KBM-7 (cell line): Measurements from ENCODE around the gene TRIP13.

Experiments used
- DNase-seq: peaks from one replicate; pipeline ENCODE4 v3.0.0-alpha.2; 2015
- in situ Hi-C: fragments of 300-500 bp; cut with MboI; formaldehyde crosslinking; loops from 2 replicates; pipeline ENCODE4 v1.14.3; 2020; ENCODE audit warnings: low sequenced_read_pairs, low pct_unique_long_range_greater_than_20kb, mixed read lengths

The TRIP13 gene

DNA sequence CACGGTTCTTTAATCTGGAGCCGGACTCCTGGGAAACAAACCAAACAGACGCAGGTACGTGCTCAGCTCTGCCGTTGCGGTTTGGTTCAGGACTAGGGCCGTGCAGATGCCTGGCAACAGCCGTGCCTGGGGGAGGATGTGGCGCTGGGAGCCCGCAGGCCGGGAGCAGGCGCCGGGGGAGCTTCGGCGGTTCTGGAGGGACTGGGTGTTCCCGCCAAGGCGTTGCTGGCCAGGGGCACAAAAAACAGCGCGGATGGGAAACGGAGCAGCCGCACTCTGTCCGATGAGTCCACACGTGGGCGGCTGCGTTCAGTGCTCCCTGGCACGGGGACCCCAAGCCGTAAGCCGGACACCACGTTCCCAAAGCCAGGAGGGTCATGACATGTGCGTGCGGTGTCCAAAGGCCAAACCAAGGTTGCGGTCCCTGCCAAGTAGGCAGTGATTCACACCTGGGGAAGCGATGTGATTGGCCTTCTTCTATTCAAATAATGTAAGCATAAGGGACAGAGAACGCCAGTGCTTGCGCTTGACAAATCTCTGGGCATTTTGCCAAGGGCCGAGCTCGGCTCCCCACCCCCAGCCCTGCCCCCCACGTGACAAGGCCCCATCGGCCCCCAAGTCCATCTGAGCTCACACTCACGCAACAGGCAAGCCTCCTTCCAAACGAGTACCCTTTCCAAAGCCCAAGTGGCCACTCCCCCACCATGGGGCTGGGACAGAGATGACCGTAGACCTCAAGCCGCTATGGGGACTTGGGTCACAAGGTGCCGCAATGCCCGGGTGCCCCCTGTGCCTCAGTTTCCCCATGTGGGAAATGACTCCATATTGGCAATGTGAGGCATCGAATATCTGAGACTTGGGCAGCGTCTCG, 66.3 kb downstream of the TRIP13 start:
- no peak for DNase-seq
- in situ Hi-C loops, result no loop called here

- DNase-seq, result no peak
- in situ Hi-C loops, result no loop called here
Observed at GRCh38 chr5:959581-960531, 67.2 kb downstream of the TRIP13 start.

DNA sequence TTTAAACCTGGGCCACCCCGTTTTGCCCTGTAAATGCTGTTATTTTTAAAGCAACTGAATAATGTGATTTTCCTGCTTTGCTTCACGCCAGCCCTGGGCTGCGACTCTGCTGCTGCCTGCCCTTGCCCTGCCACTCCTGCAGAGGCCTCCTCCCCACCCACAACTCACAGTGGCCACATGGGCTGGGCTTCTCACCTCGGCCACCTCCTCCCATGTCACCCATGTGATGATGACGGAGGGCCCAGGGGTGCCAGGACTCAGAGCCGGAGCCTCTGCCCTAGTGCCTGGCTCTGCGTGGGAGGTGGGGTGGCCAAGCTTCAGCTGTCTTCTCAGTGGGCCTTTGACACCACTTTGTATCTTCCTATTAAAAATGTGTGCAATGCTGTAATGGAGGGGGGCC, 67.9 kb downstream of the TRIP13 start:
- no peak for DNase-seq
- in situ Hi-C loops, result no loop called here

DNA sequence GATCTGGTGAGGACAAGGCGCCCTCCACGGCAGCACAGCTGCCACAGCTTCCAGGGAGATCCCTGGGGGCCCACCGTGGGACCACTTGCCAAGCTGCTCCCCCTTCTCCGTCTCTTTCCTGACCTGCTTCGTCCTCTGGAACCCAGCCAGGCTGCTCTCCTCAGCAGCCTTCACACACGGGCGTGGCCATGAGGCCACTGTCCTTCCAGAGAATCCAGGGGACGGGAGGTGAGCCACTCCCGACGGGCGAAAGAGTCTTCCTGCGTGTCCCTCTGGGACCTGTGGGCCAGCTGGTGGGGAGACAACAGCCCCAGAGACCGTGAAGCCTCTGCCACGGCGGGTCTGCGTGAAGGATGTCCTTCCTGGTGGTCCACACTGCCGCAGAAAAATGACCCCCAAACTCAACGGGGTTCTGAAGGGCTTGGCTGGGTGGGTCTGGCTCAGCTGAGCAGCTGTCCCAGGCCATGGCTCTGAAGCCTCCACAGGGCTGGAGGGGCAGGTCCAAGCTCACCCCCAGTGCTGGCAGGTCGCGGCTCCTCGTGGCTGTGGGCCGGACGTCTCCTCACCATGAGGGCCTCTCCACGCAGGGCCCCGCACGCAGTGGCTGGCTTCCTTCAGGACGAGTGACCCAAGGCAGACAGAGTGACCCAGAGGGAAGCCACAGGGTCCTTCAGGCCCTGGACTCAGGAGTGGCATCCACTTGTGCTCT, 68.5 kb downstream of the TRIP13 start:
- in situ Hi-C loops, result no loop called here
- DNase-seq, result no peak

DNA sequence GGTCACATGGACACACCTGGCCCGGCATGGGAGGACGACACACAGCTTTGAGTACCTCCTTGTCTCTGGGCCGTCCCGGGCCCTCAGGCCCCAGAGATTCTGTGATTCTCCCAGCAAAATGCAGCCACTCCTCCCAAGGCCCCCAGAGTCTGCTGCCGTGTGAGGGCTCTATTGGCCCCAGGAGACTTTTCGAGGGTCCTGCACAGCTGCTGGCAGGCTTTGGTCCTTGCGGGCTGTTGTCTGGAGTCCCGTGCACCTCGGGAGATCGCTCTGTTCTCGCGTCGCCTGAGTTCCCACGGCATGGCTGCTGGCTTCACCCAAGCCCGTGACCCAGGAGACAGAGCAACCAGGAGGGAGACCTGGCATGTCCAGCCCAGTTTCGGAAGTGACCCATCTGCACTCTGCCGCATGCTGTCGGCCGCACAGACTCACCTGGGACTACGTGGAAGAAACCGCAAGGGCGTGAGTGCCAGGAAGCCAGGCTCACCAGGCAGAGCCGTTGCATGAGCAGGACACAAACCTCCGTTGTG, 69.1 kb downstream of the TRIP13 start:
- in situ Hi-C loops, result no loop called here
- DNase-seq, result no peak

DNA sequence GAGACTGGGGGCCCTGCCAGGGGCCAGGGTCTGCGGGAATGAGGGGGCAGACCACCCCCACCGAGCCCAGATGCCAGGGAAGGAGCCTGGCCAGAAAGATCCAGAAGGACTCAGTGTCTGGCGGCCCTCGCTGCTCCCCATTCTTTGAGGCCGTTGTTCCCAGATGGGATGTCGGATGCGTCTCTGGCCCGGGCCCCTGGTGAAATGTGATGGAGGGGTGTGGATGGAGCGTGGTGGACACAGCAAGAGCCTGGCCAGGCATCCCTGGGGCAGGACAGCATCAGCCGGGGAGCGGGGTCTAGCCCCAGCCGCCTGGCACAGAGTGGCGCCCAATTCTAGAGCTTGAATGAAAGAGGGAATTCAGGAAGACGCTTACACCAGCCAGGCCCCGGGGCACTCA, 69.7 kb downstream of the TRIP13 start:
- in situ Hi-C loops, result no loop called here
- no peak for DNase-seq

- no peak for DNase-seq
Observed at GRCh38 chr5:962801-963200, 70.1 kb downstream of the TRIP13 start.

GRCh38 chr5:963310-963672, 70.6 kb downstream of the TRIP13 start:
- in situ Hi-C loops, result no loop called here
- no peak for DNase-seq

More at GRCh38 chr5:962801-963200, 70.1 kb downstream of the TRIP13 start:
- in situ Hi-C loops, result no loop called here

- in situ Hi-C loops, result no loop called here
- peak; percentile 45 for DNase-seq
Observed at GRCh38 chr5:963673-964531, 71.2 kb downstream of the TRIP13 start.

DNA sequence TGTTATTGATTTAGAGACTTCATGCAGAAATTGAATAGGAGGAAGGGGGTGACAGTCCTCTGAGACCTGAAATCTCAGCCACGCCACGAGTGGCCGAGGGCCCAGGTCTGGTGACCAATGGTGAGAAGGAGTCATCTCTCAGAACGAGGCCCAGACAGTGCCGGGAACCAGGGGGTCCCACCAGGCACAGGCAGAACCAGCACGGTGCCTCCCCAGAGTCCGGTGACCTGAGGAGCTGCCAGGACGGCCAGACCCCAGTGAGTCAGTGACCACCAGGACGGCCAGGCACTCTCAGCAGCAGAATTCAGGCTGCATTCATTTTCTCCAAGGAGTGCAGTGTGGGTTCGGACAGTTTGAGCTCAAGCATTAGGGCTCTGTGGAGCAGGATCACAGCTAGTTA, 72.1 kb downstream of the TRIP13 start:
- no peak for DNase-seq
- in situ Hi-C loops, result no loop called here

GRCh38 chr5:965604-966344, 73.1 kb downstream of the TRIP13 start:
- in situ Hi-C loops, result no loop called here
- DNase-seq, result no peak

GRCh38 chr5:966345-966710, 73.6 kb downstream of the TRIP13 start:
- in situ Hi-C loops, result no loop called here
- no peak for DNase-seq

DNA sequence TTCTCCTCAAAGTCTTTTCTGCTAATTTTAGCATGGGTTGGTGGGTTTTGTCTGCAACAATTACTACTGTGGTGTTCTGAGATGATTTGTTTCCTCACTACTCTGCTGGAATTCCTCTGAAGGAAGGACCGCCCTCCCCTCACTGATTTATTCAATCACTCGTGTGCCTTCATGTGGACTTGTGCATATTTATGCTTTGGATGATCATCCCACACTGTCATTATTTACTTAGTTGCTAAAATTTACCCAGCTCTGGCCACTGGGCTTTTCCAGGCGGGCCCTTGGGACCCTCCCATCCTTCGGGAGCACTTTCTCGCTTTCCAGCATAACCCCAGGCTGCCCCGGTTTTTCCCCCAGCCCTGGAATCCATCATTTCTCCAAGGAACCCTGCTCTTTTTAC, 74.3 kb downstream of the TRIP13 start:
- in situ Hi-C loops, result no loop called here
- DNase-seq, result no peak
